ENCODE results near the gene OLFM4.

The OLFM4 gene

GRCh38 chr13:53014495-53015443, 13.8 kb upstream of the OLFM4 start:
- DNase-seq = no peak

- DNase-seq = peak; percentile 12
Observed at GRCh38 chr13:53015971-53016370, 12.6 kb upstream of the OLFM4 start.

DNA sequence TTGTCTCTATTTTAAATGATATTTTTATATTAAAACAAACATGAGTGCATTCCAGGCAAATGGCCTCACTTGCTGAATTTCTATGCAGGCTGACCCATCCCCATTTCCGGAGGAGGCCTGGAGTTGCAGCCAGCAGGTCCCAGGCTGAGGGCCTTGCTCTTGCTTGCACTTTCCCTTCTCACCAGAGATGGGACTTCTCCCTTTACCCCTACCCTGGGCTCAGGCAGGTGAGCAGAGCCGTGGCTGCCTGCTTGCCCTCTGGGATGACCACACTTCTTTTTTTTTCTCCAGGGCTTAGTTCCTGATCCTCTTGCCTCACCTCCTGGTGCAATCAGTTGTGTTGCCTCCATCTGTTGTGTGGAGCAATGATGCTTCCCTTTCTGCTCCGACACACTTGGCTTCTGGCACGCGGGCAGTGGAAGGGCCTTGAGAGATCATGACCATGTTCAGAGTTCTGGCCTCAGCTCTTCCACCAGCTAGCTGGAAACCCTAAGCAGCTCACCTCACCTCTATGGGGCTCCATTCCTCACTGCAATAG, 11.1 kb upstream of the OLFM4 start:
- DNase-seq = no peak

DNA sequence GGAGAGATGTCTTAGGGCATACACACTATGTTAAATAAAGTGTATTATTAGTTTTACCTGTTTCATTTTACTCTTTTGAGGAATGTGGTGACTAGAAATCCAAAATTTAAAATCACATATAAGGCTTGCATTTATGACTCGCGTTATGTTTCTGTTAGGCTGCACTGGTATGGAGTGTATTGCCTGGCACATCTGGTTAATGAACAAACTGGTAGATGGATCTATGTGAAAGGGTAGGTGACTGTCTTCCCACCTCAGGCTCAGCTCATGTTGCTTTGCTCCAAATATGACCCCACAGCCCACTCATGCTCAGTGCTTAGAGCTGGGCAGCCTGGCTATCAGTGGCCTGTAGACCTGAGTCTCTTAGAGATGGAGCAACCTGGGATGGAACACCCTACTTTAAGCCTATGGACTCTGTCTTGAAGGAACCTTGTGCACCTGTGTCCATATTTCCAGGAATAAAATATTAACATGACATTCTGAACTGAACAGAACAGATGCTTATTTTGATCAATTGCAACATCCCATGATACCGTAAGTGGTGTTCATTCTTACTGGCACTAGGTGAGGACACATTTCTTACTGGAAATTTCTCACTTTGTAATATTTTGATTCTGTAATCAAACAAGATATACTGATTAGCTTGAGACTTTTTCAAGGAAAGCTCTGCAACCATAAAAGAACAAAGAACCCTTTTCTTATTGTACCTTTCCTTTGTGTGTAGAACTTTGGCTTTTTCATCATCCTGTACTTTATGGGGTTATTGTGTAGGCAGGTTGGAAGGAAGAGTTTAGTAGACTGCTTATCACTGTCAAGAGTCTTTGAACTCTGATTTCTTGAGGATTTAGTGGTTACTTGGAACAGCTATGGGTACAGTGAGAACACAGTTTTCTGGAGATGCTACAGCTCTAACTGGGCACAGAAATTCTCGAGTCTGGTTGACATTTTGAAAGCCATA, 9.6 kb upstream of the OLFM4 start:
- no peak for DNase-seq

GRCh38 chr13:53020764-53021335, 7.8 kb upstream of the OLFM4 start:
- no peak for DNase-seq

- no peak for DNase-seq
Observed at GRCh38 chr13:53023246-53023645, 5.4 kb upstream of the OLFM4 start.

DNA sequence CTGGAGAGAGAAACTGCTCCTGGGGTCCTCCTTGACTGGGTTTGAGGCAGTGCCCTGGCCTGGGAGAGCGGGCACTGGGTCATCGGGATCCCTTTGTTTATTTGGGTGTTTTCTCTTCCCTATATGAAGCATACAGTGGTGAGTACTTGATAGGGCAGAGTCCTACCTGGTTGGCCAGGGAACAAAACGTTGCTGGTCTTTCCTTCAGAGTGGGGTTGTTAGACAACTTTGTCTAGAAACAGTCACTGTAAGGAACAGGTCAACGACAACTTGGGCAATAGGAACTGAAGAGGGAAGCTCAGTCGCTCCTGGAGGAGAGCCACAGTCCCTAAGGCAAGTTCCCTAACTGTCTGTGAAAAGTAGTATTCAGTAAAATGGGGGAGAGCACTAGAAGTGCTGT, 550 bp upstream of the OLFM4 start:
- DNase-seq = no peak

DNA sequence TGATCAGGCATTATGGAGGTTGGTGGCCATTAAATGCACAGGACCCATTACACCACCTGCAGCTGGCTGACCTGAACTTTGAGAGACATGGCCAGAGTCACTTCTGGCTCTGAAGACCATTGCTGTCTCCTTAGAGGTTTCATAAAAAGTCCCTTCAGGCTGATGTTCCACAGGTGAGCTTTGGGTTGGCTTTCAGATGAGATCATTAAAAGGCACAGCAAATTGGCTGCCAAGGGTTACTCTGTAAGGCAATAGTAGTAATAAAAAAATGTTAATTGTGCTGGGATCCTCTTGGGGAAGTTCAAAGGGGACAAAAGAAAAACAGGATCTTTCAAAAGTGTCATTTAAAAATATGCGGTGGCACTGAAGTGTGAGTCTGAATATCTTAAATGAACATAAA, 4.2 kb downstream of the OLFM4 start:
- DNase-seq = no peak

GRCh38 chr13:53038993-53039392, 10.4 kb downstream of the OLFM4 start:
- DNase-seq = no peak

GRCh38 chr13:53041968-53042516, 13.4 kb downstream of the OLFM4 start:
- DNase-seq = no peak

GRCh38 chr13:53042877-53043276, 14.3 kb downstream of the OLFM4 start:
- no peak for DNase-seq

DNA sequence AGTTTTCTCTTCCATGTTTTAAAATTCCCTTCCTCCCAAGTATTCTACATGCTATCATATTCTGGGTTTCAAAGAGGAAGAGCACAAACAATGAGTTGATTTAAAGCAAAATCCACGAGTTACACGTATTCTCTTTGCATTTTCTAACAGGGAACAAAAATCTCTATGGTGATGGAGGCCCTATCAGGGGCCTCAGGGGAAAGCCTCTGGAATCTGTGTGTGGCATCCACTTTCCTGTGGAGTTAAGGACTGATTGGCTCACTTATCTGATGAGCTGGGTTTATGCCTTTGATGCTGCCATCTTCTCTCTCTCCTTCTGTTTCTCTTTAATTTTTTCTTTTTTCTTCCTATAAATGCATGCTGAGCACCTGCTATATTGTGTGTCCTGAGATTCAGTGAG, 14.8 kb downstream of the OLFM4 start:
- no peak for DNase-seq

DNA sequence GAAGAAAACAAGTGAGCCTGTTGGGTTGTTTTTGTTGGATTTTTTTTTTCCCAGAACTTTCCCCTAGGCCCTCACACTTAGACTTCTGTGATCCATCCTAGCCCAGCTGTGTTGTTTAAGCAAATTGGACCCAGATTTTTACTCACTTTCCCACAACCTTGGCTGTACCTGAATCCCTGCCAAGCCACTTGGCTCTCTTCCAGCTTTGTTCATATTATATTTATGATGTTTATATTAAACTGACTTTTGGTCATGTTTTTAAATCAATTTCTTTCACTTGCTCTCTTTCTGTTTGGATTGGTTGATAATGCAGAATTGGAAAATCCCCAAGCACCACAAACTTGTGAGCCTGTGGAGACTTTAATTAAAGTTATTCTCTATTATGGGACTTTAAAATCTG, 16.6 kb downstream of the OLFM4 start:
- peak; percentile 55 for DNase-seq

- no peak for DNase-seq
Observed at GRCh38 chr13:53048880-53049279, 20.3 kb downstream of the OLFM4 start.

- peak; percentile 44 for DNase-seq
Observed at GRCh38 chr13:53050151-53050550, 21.5 kb downstream of the OLFM4 start.

GRCh38 chr13:53052675-53053074, 24.1 kb downstream of the OLFM4 start:
- DNase-seq = peak; percentile 74

GRCh38 chr13:53054569-53054968, 26.0 kb downstream of the OLFM4 start:
- DNase-seq = no peak

- peak; percentile 21 for DNase-seq
Observed at GRCh38 chr13:53058065-53058679, 29.6 kb downstream of the OLFM4 start.

- DNase-seq = no peak
Observed at GRCh38 chr13:53060840-53061490, 32.4 kb downstream of the OLFM4 start.

DNA sequence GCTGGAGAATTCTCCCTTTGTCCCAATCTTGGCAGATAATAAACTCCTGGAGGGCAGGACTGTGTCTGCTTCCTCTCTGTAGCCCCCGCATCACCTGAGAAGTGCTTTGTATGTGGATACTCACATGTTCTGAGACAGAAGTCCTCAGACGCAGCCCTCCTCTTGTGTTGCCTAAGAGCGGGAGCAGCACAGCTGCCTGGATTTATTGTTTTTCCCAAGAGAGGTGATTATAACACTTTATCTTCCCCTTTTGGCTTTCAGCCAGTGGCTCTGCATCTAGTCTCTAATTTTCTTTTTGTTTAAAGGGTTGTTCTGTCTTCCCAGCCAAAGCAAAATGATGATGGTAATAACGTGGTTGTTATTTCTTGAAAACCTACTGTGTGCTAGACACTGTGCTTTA, 36.1 kb downstream of the OLFM4 start:
- peak; percentile 94 for DNase-seq

DNA sequence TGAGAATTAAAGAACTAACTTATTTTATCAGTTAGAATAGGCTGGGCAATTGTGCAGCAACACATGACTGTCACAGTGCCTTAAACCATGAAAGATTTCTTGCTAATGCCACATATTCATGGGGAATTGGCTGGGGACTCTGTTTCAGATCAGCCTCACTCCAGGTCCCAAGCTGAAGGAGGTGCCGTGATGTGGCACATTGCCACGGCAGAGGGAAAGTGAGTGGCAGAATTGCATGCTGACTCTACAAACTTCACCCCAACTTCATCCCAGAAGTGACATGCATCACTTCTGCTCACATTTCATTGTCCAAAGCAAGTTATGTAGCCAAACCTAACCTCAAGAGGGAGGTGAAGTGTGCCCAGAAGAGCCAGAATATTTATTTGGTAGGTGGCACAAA, 37.8 kb downstream of the OLFM4 start:
- no peak for DNase-seq

All from NCI-H69 (cell line).